C1 segment of cervical spinal cord (tissue), 14 donors: ENCODE results near the gene EBI3.
"Not testable (repeated sequence)": the region's sequence is repeated elsewhere in the genome, so short reads cannot be mapped to it uniquely, and the experiment has no call there.

Source experiments
- DNase-seq, 14 donors: peaks; one replicate each; lab custom pipeline; 2025; lab: John Stamatoyannopoulos, UW

The EBI3 gene

DNA sequence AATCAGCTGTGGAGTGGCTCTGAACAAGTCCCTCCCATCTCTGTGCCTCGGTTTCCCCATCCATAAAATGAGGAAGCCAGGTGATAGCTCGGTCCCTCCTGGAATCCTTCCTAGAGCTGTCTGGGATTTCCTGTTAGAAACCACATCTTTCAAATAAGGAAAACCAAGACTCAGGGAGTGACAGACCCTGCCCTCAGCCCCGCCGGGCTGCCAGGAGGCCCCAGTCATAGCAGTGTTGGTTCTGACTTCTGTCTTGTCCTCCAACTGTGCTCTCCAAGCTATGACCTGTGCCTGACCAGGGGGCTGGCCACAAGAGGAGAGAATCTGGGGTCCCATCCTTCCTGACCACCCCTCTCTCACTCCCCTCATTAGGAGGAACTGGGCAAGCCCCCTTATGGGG is 48.7 kb downstream of the EBI3 start:
- DNase-seq: no peak

DNA sequence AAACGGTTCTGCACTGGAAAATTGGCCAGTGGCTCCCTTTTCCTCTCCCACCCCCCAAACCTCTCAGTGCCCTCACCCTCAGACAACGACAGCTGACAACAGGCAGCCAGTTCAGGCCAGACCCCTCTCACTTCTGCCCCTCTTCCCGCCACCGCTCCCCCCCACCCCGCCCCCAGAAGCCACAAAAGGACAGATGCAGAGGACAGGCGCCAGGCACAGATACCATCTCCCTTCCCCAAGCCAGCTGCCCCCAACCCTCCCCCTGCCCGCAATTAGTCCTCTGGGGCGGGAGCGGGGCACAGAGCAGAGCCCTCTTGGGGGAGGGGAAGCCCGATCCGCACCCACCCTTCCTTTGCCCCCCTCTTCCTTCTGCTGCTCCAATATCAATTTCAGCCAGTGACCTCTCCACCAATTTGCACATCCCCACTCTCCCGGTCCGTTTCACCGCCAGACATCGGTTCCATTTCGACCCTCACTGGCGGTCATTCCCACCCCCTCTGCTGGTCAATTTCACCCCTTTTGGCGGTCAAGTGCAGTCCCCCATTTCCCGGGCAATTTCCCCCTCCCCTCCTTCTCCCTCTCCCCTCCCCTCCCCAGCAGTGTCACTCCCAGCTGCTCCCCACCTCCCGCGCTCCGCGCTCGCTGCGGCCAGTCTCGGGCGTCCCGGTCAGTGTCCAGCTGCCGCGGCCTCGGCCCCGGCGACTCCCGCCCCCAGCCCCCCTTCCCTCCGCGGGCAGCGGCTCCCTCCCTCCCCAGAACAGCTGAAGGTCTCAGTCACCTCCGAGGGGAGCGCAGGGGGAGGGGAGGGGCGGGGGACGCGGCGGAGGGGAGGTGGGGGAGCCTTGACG is 49.3 kb downstream of the EBI3 start, which contains the start of gene SHD:
TSS of gene SHD (plus strand) at position 848 of the 848 bp plus-strand sequence. CDS start 798 bp downstream, outside the sequence.
- DNase-seq: no peak

DNA sequence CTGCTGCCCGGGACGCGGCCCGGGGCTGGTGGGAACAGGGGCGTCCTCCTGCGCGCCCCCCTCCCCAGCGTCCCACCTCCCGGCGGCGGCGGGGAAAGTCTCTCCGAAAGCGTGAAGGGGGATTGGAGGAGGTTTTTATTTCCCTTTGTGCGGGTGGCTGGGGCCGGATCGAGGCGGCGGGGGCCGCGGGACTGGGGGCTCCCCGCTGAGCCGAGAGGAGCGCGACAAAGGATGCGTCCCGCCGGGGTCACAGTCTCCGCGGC is 49.9 kb downstream of the EBI3 start:
- no peak for DNase-seq

DNA sequence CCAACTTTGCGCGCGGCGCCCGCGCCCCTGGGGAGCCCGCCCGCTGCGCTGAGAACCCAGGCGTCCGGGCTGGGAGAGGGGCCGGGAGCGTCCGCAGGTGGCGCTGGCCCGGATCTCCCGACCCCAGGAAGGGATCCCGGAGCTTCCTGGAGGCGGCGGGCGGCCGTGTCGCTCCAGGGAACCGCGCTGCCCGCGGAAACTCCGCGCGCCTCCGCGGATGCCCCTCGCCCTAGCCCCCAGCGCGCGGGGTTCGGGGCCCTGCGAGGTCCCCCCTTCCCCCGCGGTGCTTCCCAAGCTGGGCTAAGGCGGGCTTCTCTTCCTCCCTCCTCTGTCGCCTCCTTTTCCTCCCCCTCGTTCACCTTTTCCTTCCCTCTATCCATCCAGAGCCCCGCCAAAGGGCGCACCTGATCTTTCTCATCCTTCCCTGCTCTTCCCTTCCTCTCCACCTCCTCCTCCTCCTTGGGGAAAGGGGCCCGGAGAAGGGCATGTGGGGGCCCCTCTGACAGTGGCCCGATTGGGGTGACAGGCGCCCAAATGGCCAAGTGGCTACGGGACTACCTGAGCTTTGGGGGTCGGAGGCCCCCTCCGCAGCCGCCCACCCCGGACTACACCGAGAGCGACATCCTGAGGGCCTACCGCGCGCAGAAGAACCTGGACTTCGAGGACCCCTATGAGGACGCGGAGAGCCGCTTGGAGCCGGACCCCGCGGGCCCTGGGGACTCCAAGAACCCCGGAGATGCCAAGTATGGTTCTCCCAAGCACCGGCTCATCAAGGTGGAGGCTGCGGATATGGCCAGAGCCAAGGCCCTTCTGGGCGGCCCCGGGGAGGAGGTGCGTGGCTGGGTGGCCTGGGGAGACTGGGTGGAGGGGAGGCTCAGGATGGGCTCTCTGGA is 50.5 kb downstream of the EBI3 start:
- no peak for DNase-seq

DNA sequence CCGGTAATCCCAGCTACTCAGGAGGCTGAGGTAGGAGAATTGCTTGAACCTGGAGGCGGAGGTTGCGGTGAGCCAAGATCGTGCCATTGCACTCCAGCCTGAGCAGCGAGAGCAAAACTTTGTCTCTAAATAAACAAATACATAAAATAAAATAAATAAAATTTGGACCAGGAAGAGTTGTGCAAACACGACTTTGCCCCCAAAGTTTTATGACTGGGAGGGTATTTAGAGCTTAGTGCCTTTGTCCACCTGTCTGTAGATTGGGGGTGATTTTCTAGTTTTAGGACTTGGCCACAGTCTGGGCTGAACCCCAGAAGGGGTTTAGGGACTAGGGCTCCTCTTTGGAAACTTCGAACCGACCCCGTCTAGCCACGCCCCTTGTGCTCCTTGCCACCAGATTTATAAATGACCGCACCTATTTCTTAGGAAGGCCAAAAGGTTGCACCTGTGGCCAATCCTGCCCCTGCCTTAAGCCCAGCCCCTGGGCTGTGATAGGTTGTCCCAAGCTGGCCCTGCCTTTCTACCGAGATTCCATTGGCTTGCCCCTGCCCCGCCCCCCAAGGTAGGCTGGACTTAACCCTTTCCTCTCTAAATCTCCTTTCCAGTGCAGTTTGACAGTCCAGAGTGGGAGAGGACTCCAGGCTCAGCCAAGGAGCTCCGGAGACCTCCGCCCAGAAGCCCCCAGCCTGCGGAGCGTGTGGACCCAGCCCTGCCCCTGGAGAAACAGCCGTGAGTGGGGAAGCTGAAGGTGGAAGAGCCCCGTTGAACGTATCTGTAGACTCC is 55.0 kb downstream of the EBI3 start:
- no peak for DNase-seq

DNA sequence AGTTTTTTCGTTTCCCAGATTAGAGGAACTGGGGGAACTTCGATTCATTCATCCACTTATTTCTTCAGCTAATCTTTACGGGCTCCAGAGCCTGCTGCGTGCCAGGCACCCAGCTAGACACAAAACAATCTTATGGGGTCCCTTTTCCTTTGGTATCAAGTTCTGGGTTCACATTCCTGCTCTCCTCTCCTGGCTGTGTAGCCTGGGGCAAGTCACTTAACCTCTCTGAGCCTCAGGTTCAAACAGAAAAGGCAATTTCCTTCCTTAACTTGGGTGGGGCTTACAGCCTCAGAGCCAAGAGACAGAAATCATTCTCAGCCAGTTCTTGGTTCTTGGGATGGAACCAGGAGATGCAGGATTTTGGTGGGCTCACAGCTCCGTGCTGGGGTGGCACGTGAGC is 55.7 kb downstream of the EBI3 start:
- no peak for DNase-seq

DNA sequence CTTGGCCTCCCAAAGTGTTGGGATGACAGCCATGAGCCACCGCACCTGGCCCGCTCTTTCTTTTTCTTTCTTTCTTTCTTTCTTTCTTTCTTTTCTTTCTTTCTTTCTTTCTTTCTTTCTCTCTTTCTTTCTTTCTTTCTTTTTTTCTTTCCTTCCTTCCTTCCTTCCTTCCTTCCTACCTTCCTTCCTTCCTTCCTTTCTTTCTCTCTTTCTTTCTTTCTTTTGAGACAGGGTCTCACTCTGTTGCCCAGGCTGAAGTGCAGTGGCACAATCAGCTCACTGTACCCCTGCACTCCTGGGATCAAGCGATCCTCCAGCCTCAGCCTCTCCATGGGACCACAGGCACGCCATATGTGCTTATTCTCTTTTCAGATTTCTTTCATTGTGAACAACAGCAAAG is 56.8 kb downstream of the EBI3 start:
- not testable (repeated sequence) for DNase-seq
